ENCODE results near the gene ADCY9.

DNA sequence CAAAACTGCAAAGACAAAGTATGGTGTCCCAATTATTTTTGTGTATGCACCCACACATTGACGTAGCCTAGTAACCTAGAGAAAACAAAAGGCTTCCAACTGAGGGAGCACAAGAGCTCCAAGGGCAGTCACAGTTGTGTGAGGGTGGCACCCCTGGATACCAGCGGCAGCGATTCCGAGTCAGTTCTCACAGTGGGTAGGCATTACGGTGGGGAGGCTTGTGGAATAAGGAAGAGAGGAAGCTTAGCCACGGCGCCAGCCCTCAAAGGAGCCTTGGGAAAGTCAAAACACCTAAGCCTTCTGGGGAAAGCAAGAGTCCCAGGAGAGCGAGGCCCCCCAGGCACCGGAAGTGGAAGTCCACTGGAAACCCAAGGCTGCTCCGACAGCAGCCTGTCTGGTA lies 31.0 kb upstream of the ADCY9 start:
- TF ChIP-seq POLR2AphosphoS5 (IDR thresholded peaks at IDR 0.05; ENCODE audit: low read depth, low read length), result no peak
- TF ChIP-seq FOXP2 (optimal IDR thresholded peaks at IDR 0.05; ENCODE audit: borderline replicate concordance, extremely low read depth, extremely low read length, insufficient read depth), result no peak
